Activated T-cell treated with anti-CD3 and anti-CD28 coated beads, Interleukin-2, amount 50 U/mL, for 4 hours (primary cell): ENCODE results near the gene BCL2. TPM values are rescaled to one million over a fixed set of nuclear protein-coding genes. Genes with fewer than 3 reads are reported as not detected.

Experiments
- ATAC-seq, 2 donors: fragments of 200-7000 bp; cut with Tn5 transposase; one replicate each; pipeline ENCODE4 v1.10.0; 2021
- DNase-seq: peaks from one replicate; pipeline ENCODE4 v3.0.0-alpha.2; 2020
- H3K27me3 Mint-ChIP-seq: one replicate; pipeline ENCODE4 v1.8.0; 2021; ENCODE audit warnings: low read depth, mixed read lengths
- H3K36me3 Mint-ChIP-seq: one replicate; pipeline ENCODE4 v1.8.0; 2022; ENCODE audit warnings: mixed read lengths; ENCODE audit not compliant: insufficient read depth
- H3K4me1 Mint-ChIP-seq: one replicate; pipeline ENCODE4 v1.8.0; 2021; ENCODE audit warnings: low read depth, mixed read lengths
- H3K4me3 Mint-ChIP-seq: one replicate; pipeline ENCODE4 v1.8.0; 2021; ENCODE audit warnings: mild to moderate bottlenecking, moderate library complexity, mixed read lengths
- H3K9me3 Mint-ChIP-seq: one replicate; pipeline ENCODE4 v1.8.0; 2021; ENCODE audit warnings: mixed read lengths
- total RNA-seq, 3 donors: library from RNA; stranded (reverse); gene quantifications; one replicate each; pipeline ENCODE4 v1.2.1, GENCODE V29; 2021

Gene BCL2
- total RNA-seq, 3 donors from 2014 or later: 45.0 to 71.4 (median 66.6) TPM

GRCh38 chr18:63344263-63344662, 24.7 kb upstream of the BCL2 start:
- no peak overlapping the region for H3K4me3 Mint-ChIP-seq
- no peaks in the 10 kb centered on the region for H3K27me3 Mint-ChIP-seq
- ATAC-seq (no peak), DNase-seq (no peak)
- peaks cover 47% of the 10 kb centered on the region for H3K36me3 Mint-ChIP-seq
- H3K9me3 Mint-ChIP-seq: no peaks in the 10 kb centered on the region
- peaks cover 3% of the 10 kb centered on the region for H3K4me1 Mint-ChIP-seq

- peak; percentile 22 for DNase-seq
- H3K27me3 Mint-ChIP-seq: no peaks in the 10 kb centered on the region
- ATAC-seq: peak in 1 of 2 donors; percentile 58
Measured at GRCh38 chr18:63342206-63342605, 22.6 kb upstream of the BCL2 start.

GRCh38 chr18:63339920-63340484, 20.4 kb upstream of the BCL2 start:
- peak; percentile 50 to 63 for ATAC-seq
- peaks cover 55% of the 10 kb centered on the region for H3K36me3 Mint-ChIP-seq
- DNase-seq: peak; percentile 43

More at GRCh38 chr18:63342206-63342605, 22.6 kb upstream of the BCL2 start:
- Mint-ChIP-seq H3K36me3 (peaks cover 49% of the 10 kb centered on the region), H3K4me3 (no peak overlapping the region), H3K9me3 (no peaks in the 10 kb centered on the region), H3K4me1 (peaks cover 3% of the 10 kb centered on the region)

GRCh38 chr18:63336366-63337099, 17.0 kb upstream of the BCL2 start:
- Mint-ChIP-seq H3K9me3 (no peaks in the 10 kb centered on the region), H3K4me1 (peaks cover 11% of the 10 kb centered on the region), H3K27me3 (no peaks in the 10 kb centered on the region), H3K36me3 (peaks cover 49% of the 10 kb centered on the region), H3K4me3 (no peak overlapping the region)
- ATAC-seq (peak in 1 of 2 donors; percentile 37), DNase-seq (no peak)

More at GRCh38 chr18:63339920-63340484, 20.4 kb upstream of the BCL2 start:
- no peak overlapping the region for H3K4me3 Mint-ChIP-seq
- no peaks in the 10 kb centered on the region for H3K9me3 Mint-ChIP-seq
- H3K27me3 Mint-ChIP-seq: no peaks in the 10 kb centered on the region
- H3K4me1 Mint-ChIP-seq: peaks cover 11% of the 10 kb centered on the region

GRCh38 chr18:63331105-63331504, 11.5 kb upstream of the BCL2 start:
- Mint-ChIP-seq H3K36me3 (peaks cover 26% of the 10 kb centered on the region), H3K4me3 (no peak overlapping the region), H3K9me3 (no peaks in the 10 kb centered on the region), H3K27me3 (no peaks in the 10 kb centered on the region), H3K4me1 (peaks cover under 1% of the 10 kb centered on the region)
- no peak for ATAC-seq
- no peak for DNase-seq

GRCh38 chr18:63329431-63330145, 10.0 kb upstream of the BCL2 start:
- H3K36me3 Mint-ChIP-seq: peaks cover 15% of the 10 kb centered on the region
- no peaks in the 10 kb centered on the region for H3K27me3 Mint-ChIP-seq
- ATAC-seq: no peak
- no peaks in the 10 kb centered on the region for H3K9me3 Mint-ChIP-seq
- H3K4me3 Mint-ChIP-seq: no peak overlapping the region
- DNase-seq: no peak
- no peaks in the 10 kb centered on the region for H3K4me1 Mint-ChIP-seq

- H3K27me3 Mint-ChIP-seq: no peaks in the 10 kb centered on the region
- H3K9me3 Mint-ChIP-seq: no peaks in the 10 kb centered on the region
- no peak overlapping the region for H3K4me3 Mint-ChIP-seq
- peaks cover 5% of the 10 kb centered on the region for H3K36me3 Mint-ChIP-seq
- ATAC-seq (no peak), DNase-seq (no peak)
- H3K4me1 Mint-ChIP-seq: peaks cover 14% of the 10 kb centered on the region
Measured at GRCh38 chr18:63326011-63326410, 6.4 kb upstream of the BCL2 start.

- peaks cover 19% of the 10 kb centered on the region for H3K4me1 Mint-ChIP-seq
- no peak overlapping the region for H3K4me3 Mint-ChIP-seq
- ATAC-seq (no peak), DNase-seq (no peak)
- H3K9me3 Mint-ChIP-seq: no peaks in the 10 kb centered on the region
- H3K36me3 Mint-ChIP-seq: peaks cover under 1% of the 10 kb centered on the region
- no peaks in the 10 kb centered on the region for H3K27me3 Mint-ChIP-seq
Measured at GRCh38 chr18:63325086-63325686, 5.6 kb upstream of the BCL2 start.

GRCh38 chr18:63322908-63323634, 3.5 kb upstream of the BCL2 start:
- peaks cover 19% of the 10 kb centered on the region for H3K4me1 Mint-ChIP-seq
- peaks cover 6% of the 10 kb centered on the region for H3K36me3 Mint-ChIP-seq
- no peak for ATAC-seq
- peak; percentile 56 for DNase-seq
- no peak overlapping the region for H3K4me3 Mint-ChIP-seq
- no peaks in the 10 kb centered on the region for H3K9me3 Mint-ChIP-seq
- no peaks in the 10 kb centered on the region for H3K27me3 Mint-ChIP-seq

- peaks cover 9% of the 10 kb centered on the region for H3K36me3 Mint-ChIP-seq
- DNase-seq (no peak), ATAC-seq (no peak)
- no peaks in the 10 kb centered on the region for H3K27me3 Mint-ChIP-seq
- no peaks in the 10 kb centered on the region for H3K9me3 Mint-ChIP-seq
- peaks cover 19% of the 10 kb centered on the region for H3K4me1 Mint-ChIP-seq
- peak overlapping the region; percentile 16 for H3K4me3 Mint-ChIP-seq
Measured at GRCh38 chr18:63322206-63322605, 2.6 kb upstream of the BCL2 start.

GRCh38 chr18:63321291-63321690, 1.7 kb upstream of the BCL2 start:
- Mint-ChIP-seq H3K36me3 (peaks cover 12% of the 10 kb centered on the region), H3K4me3 (peak overlapping the region; percentile 88), H3K9me3 (no peaks in the 10 kb centered on the region), H3K4me1 (peaks cover 21% of the 10 kb centered on the region), H3K27me3 (no peaks in the 10 kb centered on the region)
- ATAC-seq: no peak
- no peak for DNase-seq

GRCh38 chr18:63320975-63321265, 1.4 kb upstream of the BCL2 start:
- H3K27me3 Mint-ChIP-seq: no peaks in the 10 kb centered on the region
- no peak for DNase-seq
- H3K9me3 Mint-ChIP-seq: no peaks in the 10 kb centered on the region
- H3K36me3 Mint-ChIP-seq: peaks cover 12% of the 10 kb centered on the region
- H3K4me1 Mint-ChIP-seq: peaks cover 23% of the 10 kb centered on the region
- peak overlapping the region; percentile 88 for H3K4me3 Mint-ChIP-seq
- no peak for ATAC-seq

GRCh38 chr18:63320123-63320974, 780 bp upstream of the BCL2 start:
- DNase-seq (peak; percentile 86), ATAC-seq (peak; percentile 78 to 84)
- Mint-ChIP-seq H3K36me3 (peaks cover 14% of the 10 kb centered on the region), H3K27me3 (no peaks in the 10 kb centered on the region), H3K9me3 (no peaks in the 10 kb centered on the region), H3K4me1 (peaks cover 27% of the 10 kb centered on the region), H3K4me3 (peak overlapping the region; percentile 88)
